Astrocyte of the cerebellum (primary cell): ENCODE data around the gene TM7SF2.
"Not testable (repeated sequence)": the region's sequence is repeated elsewhere in the genome, so short reads cannot be mapped to it uniquely, and the experiment has no call there.

ENCODE experiments used
- DNase-seq: peaks from one replicate; pipeline ENCODE4 v3.0.0-alpha.2; 2011; ENCODE audit warnings: low read depth
- H3K4me3 ChIP-seq: 2 replicates; pipeline ENCODE4 v1.5.1; 2011; ENCODE audit warnings: mild to moderate bottlenecking, low read depth, low read length, moderate library complexity
- in situ Hi-C: cut with HindIII; loops from 2 replicates; pipeline ENCODE4 v1.10.0; 2017; ENCODE audit warnings: low sequenced_read_pairs
- TF ChIP-seq, protein P1 (sequence below): IDR thresholded peaks from 2 replicates; pipeline ENCODE4 v1.5.1; 2012; ENCODE audit warnings: low read length, low read depth, moderate library complexity, mild to moderate bottlenecking; ENCODE audit errors: missing control alignments

TM7SF2 gene

DNA sequence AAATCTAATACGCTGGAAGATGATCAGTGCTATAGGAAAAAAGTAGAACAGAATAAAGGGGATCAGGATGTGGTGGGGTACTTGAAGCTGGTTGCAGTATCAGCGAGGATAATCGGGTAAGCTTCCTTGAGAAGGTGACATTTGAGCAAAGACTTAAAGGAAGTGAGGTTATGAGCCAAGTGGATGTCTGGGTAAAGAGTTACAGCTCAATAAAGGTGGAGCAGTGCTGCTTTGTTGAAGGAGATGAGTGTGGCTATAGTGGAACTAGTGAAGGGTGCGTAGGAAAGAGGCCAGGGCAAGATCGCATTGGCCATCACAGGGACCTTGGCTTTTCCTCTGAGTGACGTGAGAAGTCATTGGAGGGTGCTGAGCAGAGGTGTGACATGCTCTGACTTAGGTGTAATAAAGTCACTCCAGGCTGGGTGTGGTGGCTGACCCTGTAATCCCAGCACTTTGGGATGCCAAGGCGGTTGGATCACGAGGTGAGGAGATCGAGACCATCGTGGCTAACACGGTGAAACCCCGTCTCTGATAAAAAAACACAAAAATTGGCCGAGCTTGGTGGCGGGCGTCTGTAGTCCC, 24.9 kb downstream of the TM7SF2 start:
- DNase-seq, result no peak
- in situ Hi-C loops, result no loop called here
- TF ChIP-seq, protein P1, sequence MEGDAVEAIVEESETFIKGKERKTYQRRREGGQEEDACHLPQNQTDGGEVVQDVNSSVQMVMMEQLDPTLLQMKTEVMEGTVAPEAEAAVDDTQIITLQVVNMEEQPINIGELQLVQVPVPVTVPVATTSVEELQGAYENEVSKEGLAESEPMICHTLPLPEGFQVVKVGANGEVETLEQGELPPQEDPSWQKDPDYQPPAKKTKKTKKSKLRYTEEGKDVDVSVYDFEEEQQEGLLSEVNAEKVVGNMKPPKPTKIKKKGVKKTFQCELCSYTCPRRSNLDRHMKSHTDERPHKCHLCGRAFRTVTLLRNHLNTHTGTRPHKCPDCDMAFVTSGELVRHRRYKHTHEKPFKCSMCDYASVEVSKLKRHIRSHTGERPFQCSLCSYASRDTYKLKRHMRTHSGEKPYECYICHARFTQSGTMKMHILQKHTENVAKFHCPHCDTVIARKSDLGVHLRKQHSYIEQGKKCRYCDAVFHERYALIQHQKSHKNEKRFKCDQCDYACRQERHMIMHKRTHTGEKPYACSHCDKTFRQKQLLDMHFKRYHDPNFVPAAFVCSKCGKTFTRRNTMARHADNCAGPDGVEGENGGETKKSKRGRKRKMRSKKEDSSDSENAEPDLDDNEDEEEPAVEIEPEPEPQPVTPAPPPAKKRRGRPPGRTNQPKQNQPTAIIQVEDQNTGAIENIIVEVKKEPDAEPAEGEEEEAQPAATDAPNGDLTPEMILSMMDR, result no peak
- no peak overlapping the region for H3K4me3 ChIP-seq

DNA sequence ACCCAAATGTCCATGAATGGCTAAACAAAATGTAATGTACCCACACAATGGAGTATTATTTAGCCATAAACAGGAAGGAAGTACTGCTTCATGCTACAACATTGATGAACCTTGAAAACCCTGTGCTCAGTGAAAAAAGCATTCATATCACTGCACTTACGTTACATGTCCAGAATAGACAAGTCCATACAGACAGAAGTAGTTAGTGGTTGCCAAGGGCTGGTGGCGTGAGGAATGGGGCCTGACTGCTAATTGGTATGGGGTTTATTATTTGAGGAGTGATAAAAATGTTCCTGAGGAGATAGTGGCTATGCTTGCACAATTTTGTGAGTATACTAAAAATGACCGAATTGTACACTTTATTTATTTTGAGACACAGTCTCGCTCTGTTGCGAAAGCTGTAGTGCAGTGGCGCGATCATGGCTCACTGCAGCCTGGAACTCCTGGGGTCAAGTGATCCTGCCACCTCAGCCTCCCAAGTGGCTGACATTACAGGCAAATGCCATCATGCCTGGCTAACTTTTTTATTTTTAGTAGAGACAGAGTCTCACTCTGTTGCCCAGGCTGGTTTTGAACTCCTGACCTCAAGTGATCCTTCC, 30.3 kb downstream of the TM7SF2 start:
- no peak for DNase-seq
- no peak overlapping the region for H3K4me3 ChIP-seq
- TF ChIP-seq, protein P1, result no peak
- in situ Hi-C loops, result no loop called here

DNA sequence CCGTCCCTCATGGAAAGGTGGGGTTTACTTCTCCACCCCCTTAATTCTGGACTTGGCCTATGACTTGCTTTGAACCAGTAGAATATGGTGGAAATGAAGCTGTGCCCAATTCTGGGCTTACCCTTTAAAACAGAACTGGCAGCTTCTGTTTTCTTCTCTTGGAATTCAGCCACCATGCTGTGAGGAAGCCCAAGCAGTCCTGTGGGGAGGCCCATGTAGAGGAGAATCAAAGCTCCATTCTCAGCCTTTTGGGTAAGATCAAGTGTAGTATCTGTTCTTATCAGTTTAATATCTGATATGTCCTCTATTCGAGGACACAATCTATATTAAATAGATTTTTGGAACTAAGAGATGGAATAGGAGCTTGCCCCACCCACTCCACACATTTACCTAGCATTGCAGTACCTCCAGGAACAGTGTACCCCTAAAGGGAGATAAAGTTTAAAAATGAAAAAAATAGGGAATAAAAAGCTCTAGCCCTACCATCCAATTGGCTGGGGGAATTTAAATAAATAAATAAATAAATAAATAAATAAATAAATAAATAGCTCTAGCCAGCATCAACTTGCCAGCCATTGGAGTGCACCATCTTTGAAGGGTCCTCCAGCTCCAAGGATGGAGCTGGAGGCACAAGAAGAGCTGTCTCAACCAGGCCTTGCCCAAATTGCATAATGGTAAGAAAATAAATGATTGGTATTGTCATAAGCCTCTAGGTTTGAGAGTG, 35.8 kb downstream of the TM7SF2 start:
- H3K4me3 ChIP-seq, result no peak overlapping the region
- TF ChIP-seq, protein P1, result no peak
- DNase-seq, result no peak
- in situ Hi-C loops, result no loop called here

DNA sequence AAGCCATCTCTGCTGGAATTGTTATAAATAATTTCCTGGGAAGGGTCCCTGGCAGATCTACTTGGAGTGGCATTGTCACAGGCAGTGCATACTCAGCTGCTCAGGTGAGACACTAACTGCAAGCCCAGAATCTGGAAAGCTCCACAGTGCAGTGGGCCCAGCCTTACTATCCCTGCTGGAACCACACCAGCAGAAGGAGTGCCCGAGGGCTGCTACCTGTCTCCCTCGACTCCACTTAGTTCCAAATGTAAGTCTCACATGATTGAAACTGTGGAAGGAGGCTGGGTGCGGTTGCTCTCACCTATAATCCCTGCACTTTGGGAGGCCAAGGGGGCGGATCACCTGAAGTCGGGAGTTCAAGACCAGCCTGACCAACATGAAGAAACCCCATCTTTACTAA, 37.0 kb downstream of the TM7SF2 start:
- in situ Hi-C loops, result no loop called here
- TF ChIP-seq, protein P1, result no peak
- DNase-seq, result no peak
- no peak overlapping the region for H3K4me3 ChIP-seq

DNA sequence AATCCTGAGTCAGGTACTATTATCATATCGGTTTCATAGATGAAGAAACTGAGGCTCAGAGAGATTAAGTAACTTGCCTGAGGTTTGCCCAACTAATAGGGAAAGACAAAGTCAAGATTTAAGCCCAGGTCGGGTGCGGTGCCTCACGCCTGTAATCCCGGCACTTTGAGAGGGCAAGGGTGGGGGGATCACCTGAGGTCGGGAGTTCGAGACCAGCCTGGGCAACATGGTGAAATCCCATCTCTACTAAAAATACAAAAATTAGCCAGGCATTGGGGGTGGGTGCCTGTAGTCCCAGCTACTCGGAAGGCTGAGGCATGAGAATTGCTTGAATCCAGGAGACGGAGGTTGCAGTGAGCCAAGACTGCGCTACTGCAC, 38.4 kb downstream of the TM7SF2 start:
- in situ Hi-C loops, DNase-seq, H3K4me3 ChIP-seq: not testable (repeated sequence)

DNA sequence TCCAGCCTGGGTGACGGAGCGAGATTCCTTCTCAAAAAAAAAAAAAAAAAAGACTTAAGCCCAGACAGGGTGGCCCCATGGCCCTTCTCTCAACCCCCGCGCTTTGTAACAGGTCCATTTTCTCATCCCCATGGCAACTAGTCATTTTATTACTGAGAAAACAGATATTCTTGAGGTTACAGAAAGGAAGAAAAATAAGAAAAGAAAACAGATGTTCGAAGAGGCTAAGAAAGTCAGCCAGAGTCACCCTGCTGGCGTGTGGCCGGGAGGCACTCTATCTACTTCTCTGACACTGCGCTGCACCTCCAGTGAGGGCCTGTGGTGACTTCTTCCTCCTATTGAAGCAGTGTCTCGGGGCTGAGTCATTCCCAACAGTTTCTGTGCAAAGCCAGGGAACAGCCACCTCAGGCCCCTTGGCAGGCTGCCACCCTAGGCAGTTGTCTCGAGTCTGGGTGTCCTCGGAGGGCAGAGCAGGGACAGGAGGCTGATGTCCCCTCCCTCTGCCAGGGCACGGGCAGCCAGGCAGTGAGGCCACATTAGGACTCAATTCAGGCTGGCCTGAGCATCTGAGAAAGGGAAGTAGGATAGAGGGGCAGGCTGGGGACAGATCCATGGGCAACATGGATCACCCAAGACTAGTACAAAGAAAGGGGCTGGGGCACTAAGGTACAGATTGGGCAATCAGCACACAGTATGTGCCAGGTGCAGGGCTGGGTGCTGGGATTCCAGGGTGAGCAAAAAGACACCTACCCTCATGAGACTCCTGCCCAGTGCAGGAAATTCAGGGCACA, 39.0 kb downstream of the TM7SF2 start:
- peak; percentile 34 for DNase-seq
- TF ChIP-seq, protein P1, result no peak
- in situ Hi-C loops, result no loop called here

More for the DNA sequence above, 39.0 kb downstream of the TM7SF2 start:
- no peak overlapping the region for H3K4me3 ChIP-seq
